WTC11 (cell line): ENCODE data around the gene FHL5.

Experiments
- CREB1 ChIP-seq: sonication (generic); formaldehyde crosslinking; IDR thresholded peaks from 2 replicates; pipeline ENCODE4 v1.8.0; 2023; ENCODE audit warnings: mild to moderate bottlenecking, missing genetic modification reagents
- RORB ChIP-seq: fragments of 250-450 bp; sonication (Bioruptor Pico); IDR thresholded peaks from 2 replicates; pipeline ENCODE4 v1.9.0; 2021; ENCODE audit warnings: mild to moderate bottlenecking
- SP1 ChIP-seq: sonication (generic); formaldehyde crosslinking; conservative IDR thresholded peaks from 2 replicates; pipeline ENCODE4 v1.8.1; 2022; ENCODE audit warnings: missing genetic modification reagents
- ZNF232 ChIP-seq: sonication (generic); formaldehyde crosslinking; IDR thresholded peaks from 2 replicates; pipeline ENCODE4 v1.8.0; 2022; ENCODE audit warnings: mild to moderate bottlenecking, missing genetic modification reagents
- ZNF263 ChIP-seq: sonication (generic); formaldehyde crosslinking; IDR thresholded peaks from 2 replicates; pipeline ENCODE4 v1.8.1; 2022; ENCODE audit warnings: low read depth, mild to moderate bottlenecking, moderate library complexity, missing genetic modification reagents
- TF ChIP-seq, protein P1 (sequence below): sonication (generic); formaldehyde crosslinking; IDR thresholded peaks from 2 replicates; pipeline ENCODE4 v1.8.0; 2022; ENCODE audit warnings: mild to moderate bottlenecking, missing genetic modification reagents
- TF ChIP-seq, protein P2 (sequence below): fragments of 200-600 bp; IDR thresholded peaks from 2 replicates; pipeline ENCODE4 v1.8.0; 2022; ENCODE audit warnings: antibody characterized with exemption
- TF ChIP-seq, protein P3 (sequence below): sonication (generic); formaldehyde crosslinking; IDR thresholded peaks from 2 replicates; pipeline ENCODE4 v1.8.1; 2022; ENCODE audit warnings: low read depth, missing genetic modification reagents, borderline replicate concordance
- TF ChIP-seq, protein P4 (sequence below): fragments of 250-450 bp; sonication (Bioruptor Pico); conservative IDR thresholded peaks from 2 replicates; pipeline ENCODE4 v1.9.0; 2021; ENCODE audit warnings: mild to moderate bottlenecking
- TF ChIP-seq, protein P5 (sequence below): sonication (generic); formaldehyde crosslinking; IDR thresholded peaks from 2 replicates; pipeline ENCODE4 v1.8.1; 2023; ENCODE audit warnings: mild to moderate bottlenecking, missing genetic modification reagents, moderate library complexity

DNA sequence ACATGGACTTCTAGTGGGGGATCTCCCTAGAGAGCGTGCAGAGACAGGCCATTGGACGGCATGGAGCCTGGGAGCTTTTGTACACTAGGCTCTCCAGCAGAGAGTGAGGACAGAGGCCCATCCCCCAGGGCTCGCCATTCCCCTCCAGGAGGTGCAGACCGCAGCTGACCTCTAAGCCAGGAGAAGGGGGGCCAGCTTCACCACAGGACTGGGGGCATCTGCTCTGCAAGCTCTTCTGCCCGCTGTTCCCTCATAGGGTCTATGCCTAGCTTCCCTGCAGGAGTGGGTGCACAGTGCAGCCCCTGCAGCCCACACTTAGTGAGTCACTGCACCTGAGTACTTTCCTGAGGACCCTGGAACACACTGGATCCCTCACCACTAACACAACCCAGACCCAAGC, 94.4 kb downstream of the FHL5 start:
- TF ChIP-seq, protein P1, sequence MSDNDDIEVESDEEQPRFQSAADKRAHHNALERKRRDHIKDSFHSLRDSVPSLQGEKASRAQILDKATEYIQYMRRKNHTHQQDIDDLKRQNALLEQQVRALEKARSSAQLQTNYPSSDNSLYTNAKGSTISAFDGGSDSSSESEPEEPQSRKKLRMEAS (CRISPR knock-in tag), result no peak
- TF ChIP-seq, protein P2, sequence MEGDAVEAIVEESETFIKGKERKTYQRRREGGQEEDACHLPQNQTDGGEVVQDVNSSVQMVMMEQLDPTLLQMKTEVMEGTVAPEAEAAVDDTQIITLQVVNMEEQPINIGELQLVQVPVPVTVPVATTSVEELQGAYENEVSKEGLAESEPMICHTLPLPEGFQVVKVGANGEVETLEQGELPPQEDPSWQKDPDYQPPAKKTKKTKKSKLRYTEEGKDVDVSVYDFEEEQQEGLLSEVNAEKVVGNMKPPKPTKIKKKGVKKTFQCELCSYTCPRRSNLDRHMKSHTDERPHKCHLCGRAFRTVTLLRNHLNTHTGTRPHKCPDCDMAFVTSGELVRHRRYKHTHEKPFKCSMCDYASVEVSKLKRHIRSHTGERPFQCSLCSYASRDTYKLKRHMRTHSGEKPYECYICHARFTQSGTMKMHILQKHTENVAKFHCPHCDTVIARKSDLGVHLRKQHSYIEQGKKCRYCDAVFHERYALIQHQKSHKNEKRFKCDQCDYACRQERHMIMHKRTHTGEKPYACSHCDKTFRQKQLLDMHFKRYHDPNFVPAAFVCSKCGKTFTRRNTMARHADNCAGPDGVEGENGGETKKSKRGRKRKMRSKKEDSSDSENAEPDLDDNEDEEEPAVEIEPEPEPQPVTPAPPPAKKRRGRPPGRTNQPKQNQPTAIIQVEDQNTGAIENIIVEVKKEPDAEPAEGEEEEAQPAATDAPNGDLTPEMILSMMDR, result no peak
- TF ChIP-seq, protein P3, sequence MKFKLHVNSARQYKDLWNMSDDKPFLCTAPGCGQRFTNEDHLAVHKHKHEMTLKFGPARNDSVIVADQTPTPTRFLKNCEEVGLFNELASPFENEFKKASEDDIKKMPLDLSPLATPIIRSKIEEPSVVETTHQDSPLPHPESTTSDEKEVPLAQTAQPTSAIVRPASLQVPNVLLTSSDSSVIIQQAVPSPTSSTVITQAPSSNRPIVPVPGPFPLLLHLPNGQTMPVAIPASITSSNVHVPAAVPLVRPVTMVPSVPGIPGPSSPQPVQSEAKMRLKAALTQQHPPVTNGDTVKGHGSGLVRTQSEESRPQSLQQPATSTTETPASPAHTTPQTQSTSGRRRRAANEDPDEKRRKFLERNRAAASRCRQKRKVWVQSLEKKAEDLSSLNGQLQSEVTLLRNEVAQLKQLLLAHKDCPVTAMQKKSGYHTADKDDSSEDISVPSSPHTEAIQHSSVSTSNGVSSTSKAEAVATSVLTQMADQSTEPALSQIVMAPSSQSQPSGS (CRISPR knock-in tag), result no peak
- TF ChIP-seq ZNF263 (CRISPR knock-in tag) (no peak), ZNF232 (no peak), SP1 (CRISPR knock-in tag) (no peak), RORB (no peak), CREB1 (CRISPR knock-in tag) (no peak)
- TF ChIP-seq, protein P4, sequence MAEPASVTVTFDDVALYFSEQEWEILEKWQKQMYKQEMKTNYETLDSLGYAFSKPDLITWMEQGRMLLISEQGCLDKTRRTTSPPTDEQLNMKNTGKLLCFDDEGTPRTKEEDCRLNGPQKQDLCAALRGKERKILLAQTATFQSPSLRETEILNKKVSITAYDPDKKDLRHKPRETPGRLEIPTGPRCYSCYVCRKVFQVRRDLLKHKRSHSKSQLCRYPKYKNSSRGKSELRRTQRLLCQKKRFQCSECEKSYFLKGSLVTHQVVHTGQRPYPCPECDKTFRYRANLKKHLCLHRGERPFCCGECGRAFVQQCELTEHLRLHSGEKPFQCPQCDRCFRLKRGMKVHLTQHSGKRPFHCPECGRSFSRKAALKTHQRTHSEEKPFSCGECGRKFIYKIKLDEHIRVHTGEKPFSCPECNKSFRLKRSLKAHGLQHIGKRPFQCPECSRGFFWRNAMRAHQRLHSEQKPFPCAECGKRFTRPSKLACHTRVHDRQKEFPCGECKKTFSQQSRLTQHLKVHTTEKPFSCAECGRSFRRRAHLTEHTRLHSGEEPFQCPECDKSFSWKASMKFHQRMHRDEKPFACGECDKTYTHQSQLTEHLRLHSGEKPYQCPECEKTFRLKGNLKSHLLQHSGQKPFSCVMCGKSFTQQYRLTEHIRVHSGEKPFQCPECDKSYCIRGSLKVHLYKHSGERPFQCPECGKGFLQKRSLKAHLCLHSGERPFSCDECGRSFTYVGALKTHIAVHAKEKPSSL (CRISPR knock-in tag), result no peak
- TF ChIP-seq, protein P5, sequence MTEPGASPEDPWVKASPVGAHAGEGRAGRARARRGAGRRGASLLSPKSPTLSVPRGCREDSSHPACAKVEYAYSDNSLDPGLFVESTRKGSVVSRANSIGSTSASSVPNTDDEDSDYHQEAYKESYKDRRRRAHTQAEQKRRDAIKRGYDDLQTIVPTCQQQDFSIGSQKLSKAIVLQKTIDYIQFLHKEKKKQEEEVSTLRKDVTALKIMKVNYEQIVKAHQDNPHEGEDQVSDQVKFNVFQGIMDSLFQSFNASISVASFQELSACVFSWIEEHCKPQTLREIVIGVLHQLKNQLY (CRISPR knock-in tag), result no peak
